Osteoblast (primary cell): Measurements from ENCODE around the gene ARNT2. TPM values are rescaled to one million over a fixed set of nuclear protein-coding genes. Genes with fewer than 3 reads are reported as not detected.

Experiments used
- DNase-seq: peaks from one replicate; pipeline ENCODE4 v3.0.0; 2011; ENCODE audit warnings: low spot score, mixed read lengths; ENCODE audit not compliant: insufficient read length; ENCODE audit errors: missing footprints
- H2AFZ ChIP-seq: 2 replicates; pipeline ENCODE4 v1.6.0; 2011; ENCODE audit warnings: mild to moderate bottlenecking, low read length
- H3K27ac ChIP-seq: 2 replicates; pipeline ENCODE4 v1.5.1; 2011; ENCODE audit warnings: mild to moderate bottlenecking, low read depth, low read length, moderate library complexity
- H3K27me3 ChIP-seq: 2 replicates; pipeline ENCODE4 v1.6.0; 2012; ENCODE audit warnings: mild to moderate bottlenecking, control low read depth, inconsistent platforms, low read length, moderate library complexity; ENCODE audit not compliant: insufficient read depth
- H3K36me3 ChIP-seq: 2 replicates; pipeline ENCODE4 v1.5.1; 2011; ENCODE audit warnings: mild to moderate bottlenecking, low read length, control low read depth, moderate library complexity; ENCODE audit not compliant: insufficient read depth
- H3K4me1 ChIP-seq: 2 replicates; pipeline ENCODE4 v1.5.1; 2011; ENCODE audit warnings: mild to moderate bottlenecking, low read length, control low read depth, moderate library complexity; ENCODE audit not compliant: insufficient read depth
- H3K4me2 ChIP-seq: 2 replicates; pipeline ENCODE4 v1.6.0; 2011; ENCODE audit warnings: mild to moderate bottlenecking, low read length; ENCODE audit not compliant: insufficient read depth
- H3K4me3 ChIP-seq: fragments of 200-600 bp; sonication (generic); 3 replicates; pipeline ENCODE4 v1.5.1; 2012; ENCODE audit warnings: mild to moderate bottlenecking, low read length, inconsistent platforms; ENCODE audit not compliant: insufficient read depth
- H3K79me2 ChIP-seq: 2 replicates; pipeline ENCODE4 v1.6.0; 2012; ENCODE audit warnings: mild to moderate bottlenecking, low read length, control low read depth, inconsistent platforms; ENCODE audit not compliant: insufficient read depth
- H3K9me3 ChIP-seq: 2 replicates; pipeline ENCODE4 v1.5.1; 2011; ENCODE audit warnings: low read depth, low read length, control low read depth
- H4K20me1 ChIP-seq: 2 replicates; pipeline ENCODE4 v1.6.0; 2012; ENCODE audit warnings: mild to moderate bottlenecking, low read length, control low read depth; ENCODE audit not compliant: insufficient read depth
- CTCF ChIP-seq: IDR thresholded peaks from 2 replicates; pipeline ENCODE4 v1.5.1; 2011; ENCODE audit warnings: mild to moderate bottlenecking, low read depth, low read length, moderate library complexity; ENCODE audit errors: extremely low read depth
- total RNA-seq: library from RNA; depleted of rRNA; stranded (reverse); fragments of >200 nt; gene quantifications from 2 replicates; pipeline ENCODE4 v1.2.3, GENCODE V29; 2012

Gene ARNT2
- total RNA-seq, 1 donor = 30.0 TPM

GRCh38 chr15:80527961-80528360 is 123.8 kb downstream of the ARNT2 start:
- Histone ChIP-seq H3K36me3 (no peaks in the 10 kb centered on the region), H4K20me1 (no peaks in the 10 kb centered on the region), H3K4me1 (peaks cover 67% of the 10 kb centered on the region), H3K79me2 (peaks cover 27% of the 10 kb centered on the region), H2AFZ (no peak overlapping the region), H3K27ac (no peak overlapping the region), H3K27me3 (no peaks in the 10 kb centered on the region), H3K9me3 (no peaks in the 10 kb centered on the region), H3K4me2 (no peak overlapping the region), H3K4me3 (no peak overlapping the region)
- DNase-seq = no peak
- TF ChIP-seq CTCF = no peak

- Histone ChIP-seq H3K4me3 (no peak overlapping the region), H3K27me3 (no peaks in the 10 kb centered on the region), H4K20me1 (no peaks in the 10 kb centered on the region), H3K27ac (peak overlapping the region; percentile 66), H3K4me2 (peak overlapping the region; percentile 47), H3K9me3 (no peaks in the 10 kb centered on the region), H2AFZ (no peak overlapping the region), H3K4me1 (peaks cover 44% of the 10 kb centered on the region), H3K79me2 (peaks cover 19% of the 10 kb centered on the region), H3K36me3 (peaks cover 6% of the 10 kb centered on the region)
- DNase-seq = peak; percentile 71
- TF ChIP-seq CTCF = no peak
Measured at GRCh38 chr15:80530737-80531365, 126.7 kb downstream of the ARNT2 start.

- Histone ChIP-seq H3K79me2 (peaks cover 18% of the 10 kb centered on the region), H4K20me1 (no peaks in the 10 kb centered on the region), H2AFZ (peak overlapping the region; percentile 30), H3K27ac (peak overlapping the region; percentile 66), H3K4me1 (peaks cover 39% of the 10 kb centered on the region), H3K9me3 (no peaks in the 10 kb centered on the region), H3K4me3 (no peak overlapping the region), H3K27me3 (no peaks in the 10 kb centered on the region), H3K36me3 (peaks cover 9% of the 10 kb centered on the region), H3K4me2 (peak overlapping the region; percentile 47)
- no peak for TF ChIP-seq CTCF
- no peak for DNase-seq
Measured at GRCh38 chr15:80531388-80531787, 127.2 kb downstream of the ARNT2 start.

- Histone ChIP-seq H3K27me3 (no peaks in the 10 kb centered on the region), H3K9me3 (no peaks in the 10 kb centered on the region), H2AFZ (peak overlapping the region; percentile 30), H3K4me2 (peak overlapping the region; percentile 47), H3K27ac (peak overlapping the region; percentile 66), H3K4me1 (peaks cover 35% of the 10 kb centered on the region), H3K36me3 (peaks cover 13% of the 10 kb centered on the region), H3K79me2 (peaks cover 18% of the 10 kb centered on the region), H4K20me1 (no peaks in the 10 kb centered on the region), H3K4me3 (no peak overlapping the region)
- DNase-seq = peak; percentile 73
- no peak for TF ChIP-seq CTCF
Measured at GRCh38 chr15:80531796-80532195, 127.6 kb downstream of the ARNT2 start.
